MG63 (cell line): ENCODE measurements around the gene MBD4. TPM values are rescaled to one million over a fixed set of nuclear protein-coding genes. Genes with fewer than 3 reads are reported as not detected.
"Not testable (repeated sequence)": the region's sequence is repeated elsewhere in the genome, so short reads cannot be mapped to it uniquely, and the experiment has no call there.

Source experiments
- DNase-seq: peaks from one replicate; pipeline ENCODE4 v3.0.0-alpha.2; 2020
- H3K27me3 ChIP-seq: fragments of 250-450 bp; sonication (Bioruptor Pico); 2 replicates; pipeline ENCODE4 v1.5.1; 2020; ENCODE audit warnings: mild to moderate bottlenecking, moderate library complexity
- H3K36me3 ChIP-seq: fragments of 250-450 bp; sonication (Bioruptor Pico); 2 replicates; pipeline ENCODE4 v1.5.1; 2020; ENCODE audit warnings: mild to moderate bottlenecking, moderate library complexity
- H3K4me3 ChIP-seq: fragments of 250-450 bp; sonication (Bioruptor Pico); 2 replicates; pipeline ENCODE4 v1.5.1; 2020; ENCODE audit warnings: mild to moderate bottlenecking, moderate library complexity
- H3K9me3 ChIP-seq: fragments of 250-450 bp; sonication (Bioruptor Pico); 2 replicates; pipeline ENCODE4 v1.5.1; 2020; ENCODE audit warnings: mild to moderate bottlenecking, moderate library complexity
- total RNA-seq: library from RNA; depleted of rRNA; stranded (reverse); fragments of >200 nt; shearing (Covaris generic); gene quantifications from 2 replicates; pipeline ENCODE4 v1.2.3, GENCODE V29; 2014; ENCODE audit warnings: low replicate concordance

Gene MBD4
- total RNA-seq, 1 experiment from 2014 or later: 17.2 TPM

DNA sequence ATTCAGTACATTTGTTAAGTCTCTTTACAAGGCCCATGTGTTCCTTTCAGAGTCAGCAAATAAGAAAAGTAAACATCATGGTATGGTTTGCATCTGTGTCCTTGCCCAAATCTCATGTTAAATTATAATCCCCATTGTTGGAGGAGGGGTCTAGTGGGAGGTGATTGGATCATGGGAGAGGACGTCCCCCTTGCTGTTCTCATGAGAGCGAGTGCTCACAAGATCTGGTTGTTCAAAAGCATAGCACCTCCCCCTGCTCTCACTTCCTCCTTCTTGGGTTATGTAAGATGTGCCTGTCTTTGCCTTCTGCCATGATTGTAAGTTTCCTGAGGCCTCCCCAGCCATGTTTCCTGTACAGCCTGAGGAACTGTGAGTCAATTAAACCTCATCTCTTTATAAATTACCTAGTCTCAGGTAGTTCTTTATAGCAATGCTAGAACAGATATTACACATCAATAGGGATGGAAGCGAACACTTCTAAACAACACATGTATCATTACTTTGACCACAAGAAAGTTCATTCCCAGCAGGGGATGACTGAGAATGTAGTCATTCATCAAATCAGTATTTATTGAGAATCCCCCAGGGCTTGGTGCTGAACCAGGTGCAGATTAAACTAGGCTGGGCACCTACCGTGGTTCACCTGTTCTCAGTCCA is 15.4 kb downstream of the MBD4 start:
- peaks cover 2% of the 10 kb centered on the region; the same call in 1 of the 2 replicates for H3K9me3 ChIP-seq

DNA sequence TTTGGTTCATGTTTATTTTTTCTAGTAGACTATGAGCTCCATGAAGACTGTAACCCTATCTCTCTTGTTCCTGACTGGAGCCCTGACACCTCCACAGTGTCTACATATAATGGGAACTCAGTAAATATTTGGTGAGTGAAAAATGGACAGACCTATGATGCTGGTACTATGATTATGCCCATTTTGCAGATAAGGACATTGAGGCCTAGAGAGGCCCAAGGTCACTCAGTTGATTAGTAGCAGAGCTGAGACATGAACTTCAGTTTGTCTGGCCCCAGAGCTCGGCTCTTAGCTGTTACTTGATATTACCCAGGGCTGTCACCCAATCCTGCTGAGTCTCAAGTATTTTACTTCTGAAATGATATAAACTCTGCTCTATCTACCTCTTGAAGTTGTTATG is 16.9 kb downstream of the MBD4 start:
- no peak overlapping the region for H3K4me3 ChIP-seq
- H3K27me3 ChIP-seq: no peaks in the 10 kb centered on the region
- no peaks in the 10 kb centered on the region for H3K36me3 ChIP-seq
- DNase-seq: no peak
- peaks cover 2% of the 10 kb centered on the region; the same call in 1 of the 2 replicates for H3K9me3 ChIP-seq

More for the DNA sequence above, 15.4 kb downstream of the MBD4 start:
- H3K4me3 ChIP-seq: no peak overlapping the region
- H3K36me3 ChIP-seq: no peaks in the 10 kb centered on the region
- no peaks in the 10 kb centered on the region for H3K27me3 ChIP-seq
- DNase-seq: no peak

DNA sequence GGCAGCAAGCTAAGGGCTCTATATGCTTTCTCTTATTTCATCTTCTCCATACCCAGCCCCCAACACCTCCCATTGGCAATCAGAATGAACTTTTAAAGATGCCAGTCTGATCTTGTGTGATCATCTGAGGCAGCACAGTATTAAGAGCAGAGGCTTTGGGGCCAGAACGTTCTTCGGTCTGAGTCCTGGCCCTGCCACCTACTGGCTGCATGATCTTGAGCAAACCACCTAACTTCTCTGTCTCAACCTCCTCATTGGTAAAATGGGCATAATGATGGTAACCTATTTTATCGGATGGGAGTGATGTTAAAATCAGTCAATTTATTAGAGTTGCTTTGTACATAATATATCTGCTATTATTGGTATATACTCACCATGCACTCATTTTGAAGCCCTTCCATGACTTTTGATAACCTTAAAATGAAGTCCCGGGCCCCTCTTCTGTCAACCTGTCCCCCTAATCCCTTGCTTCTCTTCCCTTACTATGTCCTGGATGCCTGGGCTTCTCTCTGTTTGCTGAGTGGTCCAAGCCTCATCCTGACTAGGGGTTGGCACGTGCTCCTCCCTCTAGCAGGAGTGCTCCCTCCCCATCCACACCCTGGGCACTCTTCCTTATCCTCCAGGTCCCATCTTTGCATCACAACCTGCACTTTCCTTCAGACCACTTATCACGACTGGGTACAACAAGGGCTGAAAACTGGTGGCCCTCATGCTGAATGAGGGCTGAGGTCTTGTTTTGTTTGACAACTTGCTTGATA is 17.6 kb downstream of the MBD4 start:
- H3K4me3 ChIP-seq: no peak overlapping the region
- H3K9me3 ChIP-seq: peaks cover 2% of the 10 kb centered on the region; the same call in 1 of the 2 replicates
- no peak for DNase-seq
- no peaks in the 10 kb centered on the region for H3K27me3 ChIP-seq
- H3K36me3 ChIP-seq: no peaks in the 10 kb centered on the region

DNA sequence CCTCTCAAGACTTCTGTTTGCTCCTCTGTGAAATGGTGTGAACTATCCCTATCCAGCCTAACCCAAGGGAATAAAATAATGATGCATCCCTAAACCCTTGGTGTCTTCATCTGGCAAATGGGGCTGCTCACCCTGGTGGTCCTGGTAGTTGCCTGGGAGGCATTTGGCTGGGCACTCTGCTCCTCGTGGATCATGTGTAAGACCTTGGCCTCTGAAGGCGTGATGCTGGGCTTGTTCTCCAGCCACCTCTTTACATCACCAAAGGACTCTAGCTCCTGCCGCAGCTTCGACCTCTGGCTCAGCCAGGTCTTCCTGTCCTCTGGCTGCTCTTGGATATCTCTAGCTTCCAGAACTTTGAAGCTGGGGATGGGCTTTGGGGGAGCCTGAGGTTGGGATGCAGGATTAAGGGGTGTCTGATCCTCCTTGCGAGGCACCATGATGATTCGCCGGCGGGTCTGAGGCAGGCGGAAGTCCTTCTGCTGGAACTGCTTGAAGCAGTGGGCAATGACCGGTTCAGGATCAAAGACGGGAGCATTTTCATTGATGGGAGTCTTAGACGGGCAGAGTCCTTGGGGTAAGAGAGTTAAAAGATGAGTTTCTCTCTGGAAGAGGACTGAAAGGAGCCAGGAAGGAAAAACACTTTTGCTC is 18.4 kb downstream of the MBD4 start:
- Histone ChIP-seq H3K9me3 (peaks cover 2% of the 10 kb centered on the region; the same call in 1 of the 2 replicates), H3K4me3 (no peak overlapping the region), H3K27me3 (no peaks in the 10 kb centered on the region), H3K36me3 (no peaks in the 10 kb centered on the region)
- no peak for DNase-seq

DNA sequence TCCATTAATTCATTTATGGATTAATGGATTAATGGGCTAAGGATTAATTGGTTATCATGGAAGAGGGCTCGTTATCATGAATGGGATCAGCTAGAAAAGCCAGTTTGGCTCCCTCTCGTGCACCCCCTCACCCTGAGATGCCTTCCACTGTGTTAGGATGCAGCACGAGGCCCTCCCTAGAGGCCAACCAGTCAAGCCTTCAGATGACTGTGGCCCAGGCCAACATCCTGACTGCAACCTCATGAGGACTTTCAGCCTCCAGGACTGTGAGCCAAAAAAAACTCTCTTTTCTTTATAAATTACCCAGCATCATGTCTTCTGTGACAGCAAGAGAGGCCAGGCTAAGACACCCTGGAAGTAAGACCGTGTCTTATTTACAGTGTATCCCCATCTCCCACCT is 20.3 kb downstream of the MBD4 start:
- H3K4me3 ChIP-seq: no peak overlapping the region
- no peaks in the 10 kb centered on the region for H3K27me3 ChIP-seq

DNA sequence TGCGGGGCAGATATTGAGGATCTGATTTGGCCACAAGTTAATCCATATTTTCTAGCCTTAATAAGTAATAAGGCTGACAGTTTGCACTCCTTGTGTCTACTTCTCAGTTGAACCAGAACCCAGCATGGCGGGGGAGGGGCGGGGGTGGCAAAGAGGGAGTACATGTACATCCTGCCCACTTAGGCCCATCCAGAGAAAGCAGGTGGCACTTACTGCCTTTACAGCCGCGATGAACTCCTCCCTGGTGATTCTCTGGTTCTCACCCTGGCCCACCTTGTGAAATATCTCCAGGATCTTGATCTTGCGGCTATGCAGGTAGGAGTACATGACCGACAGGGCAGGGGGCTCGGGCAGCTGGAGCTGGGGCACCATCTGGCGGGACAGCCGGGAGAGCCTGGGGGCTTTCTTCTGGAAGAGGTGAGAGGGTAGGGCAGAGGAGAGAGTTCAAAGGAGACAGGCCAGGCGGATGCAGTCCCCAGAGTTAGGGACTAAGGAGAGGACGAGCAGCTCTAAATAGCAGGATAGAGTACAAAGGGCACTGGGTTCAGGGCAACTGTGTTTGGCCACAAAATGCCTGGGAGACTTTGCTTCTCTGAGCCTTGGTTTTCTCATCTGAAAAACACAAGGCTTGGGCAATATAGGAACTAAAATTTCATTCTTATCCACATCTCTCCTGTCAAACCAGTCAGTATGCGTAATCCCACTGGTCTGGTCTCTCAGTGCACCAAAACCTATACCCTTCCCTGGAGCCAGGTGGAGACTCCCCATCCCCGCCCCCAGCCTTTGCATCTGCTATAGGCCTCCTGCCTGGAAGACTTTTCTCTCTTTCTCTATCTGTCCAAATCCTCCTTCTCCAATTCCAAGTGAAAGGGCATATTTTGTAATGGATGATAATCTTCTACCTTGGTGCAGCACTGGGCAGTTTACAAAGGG is 21.4 kb downstream of the MBD4 start:
- no peaks in the 10 kb centered on the region for H3K27me3 ChIP-seq
- H3K4me3 ChIP-seq: no peak overlapping the region
- peaks cover 2% of the 10 kb centered on the region; the same call in 1 of the 2 replicates for H3K9me3 ChIP-seq
- DNase-seq: no peak
- no peaks in the 10 kb centered on the region for H3K36me3 ChIP-seq

More for the DNA sequence above, 20.3 kb downstream of the MBD4 start:
- H3K9me3 ChIP-seq: peaks cover 2% of the 10 kb centered on the region; the same call in 1 of the 2 replicates
- no peak for DNase-seq
- H3K36me3 ChIP-seq: no peaks in the 10 kb centered on the region

DNA sequence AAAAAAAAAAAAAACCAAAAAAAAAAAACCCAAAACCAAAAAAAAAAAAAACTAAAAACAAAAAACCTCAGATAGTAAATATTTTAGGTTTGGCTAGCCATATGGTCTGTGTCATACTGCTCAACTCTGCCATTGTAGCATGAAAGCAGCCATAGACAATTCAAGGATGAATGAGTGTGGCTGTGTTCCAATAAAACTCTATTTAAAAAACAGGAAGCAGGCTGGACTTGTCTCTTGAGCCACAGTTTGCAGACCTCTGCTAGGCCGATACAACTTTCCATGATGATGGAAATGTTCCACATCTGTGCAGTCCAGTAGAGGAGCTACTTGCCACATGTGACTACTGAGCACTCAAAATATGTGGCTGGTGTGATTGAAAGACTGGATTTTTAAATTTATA is 22.4 kb downstream of the MBD4 start:
- H3K9me3 ChIP-seq: peaks cover 2% of the 10 kb centered on the region; the same call in 1 of the 2 replicates
- DNase-seq: no peak
- H3K36me3 ChIP-seq: no peaks in the 10 kb centered on the region
- no peaks in the 10 kb centered on the region for H3K27me3 ChIP-seq
- H3K4me3 ChIP-seq: no peak overlapping the region

DNA sequence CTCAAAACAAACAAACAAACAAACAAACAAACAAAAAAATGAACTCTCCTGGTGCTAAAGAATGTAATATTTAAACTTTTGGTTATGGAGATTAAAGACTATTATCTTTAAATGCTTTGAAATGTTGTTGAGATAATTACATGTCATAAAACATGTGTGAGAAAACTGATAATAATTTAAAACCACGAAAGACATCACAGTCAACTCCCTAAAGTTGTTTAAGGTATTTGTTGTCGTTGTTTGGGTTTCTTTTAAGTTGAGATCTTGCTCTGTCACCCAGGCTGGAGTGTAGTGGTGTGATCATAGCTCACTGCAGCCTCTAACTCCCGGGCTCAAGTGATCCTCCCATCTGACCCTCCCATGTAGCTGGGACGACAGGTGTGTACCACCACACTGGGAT is 23.3 kb downstream of the MBD4 start:
- Histone ChIP-seq H3K4me3 (no peak overlapping the region), H3K36me3 (no peaks in the 10 kb centered on the region), H3K9me3 (peaks cover 2% of the 10 kb centered on the region; the same call in 1 of the 2 replicates), H3K27me3 (no peaks in the 10 kb centered on the region)
- no peak for DNase-seq

DNA sequence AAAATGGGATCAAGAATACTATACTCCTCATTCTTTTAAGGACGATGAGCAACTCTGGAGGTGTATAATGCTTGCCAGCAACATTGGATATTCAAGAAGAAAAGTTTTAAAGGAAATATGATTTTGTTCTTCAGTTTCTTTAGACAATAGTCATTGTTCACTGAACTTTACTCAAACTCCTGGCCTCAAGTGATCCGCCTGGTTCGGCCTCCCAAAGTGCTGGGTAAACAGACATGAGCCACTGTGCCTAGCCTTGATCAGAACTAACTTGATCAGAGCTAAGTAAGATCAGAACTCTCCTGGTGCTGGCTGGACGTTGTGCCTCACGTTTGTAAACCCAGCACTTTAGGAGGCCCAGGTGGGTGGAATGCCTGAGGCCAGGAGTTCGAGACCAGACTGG is 23.9 kb downstream of the MBD4 start:
- no peak overlapping the region for H3K4me3 ChIP-seq
- DNase-seq: no peak
- H3K27me3 ChIP-seq: no peaks in the 10 kb centered on the region
- no peaks in the 10 kb centered on the region for H3K36me3 ChIP-seq
- peaks cover 2% of the 10 kb centered on the region; the same call in 1 of the 2 replicates for H3K9me3 ChIP-seq

DNA sequence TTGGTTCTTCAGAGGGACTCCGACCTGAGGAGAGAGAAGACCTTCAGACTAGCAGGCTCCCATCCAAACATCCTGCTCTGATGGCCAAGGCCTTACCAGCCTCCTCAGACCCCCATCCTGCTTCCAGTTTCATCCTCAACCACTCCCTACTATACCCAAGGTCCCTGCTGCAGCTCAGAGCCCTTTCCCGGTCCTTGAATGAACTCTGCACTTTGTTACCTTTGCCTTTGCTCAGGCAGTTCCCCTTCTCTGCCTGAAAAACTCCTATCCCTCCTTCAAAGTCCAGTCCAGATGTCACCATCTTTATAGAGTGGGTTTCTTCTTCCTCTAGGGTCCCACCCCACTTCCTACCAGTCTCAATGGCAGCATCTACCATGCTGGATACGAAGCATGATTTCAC is 24.4 kb downstream of the MBD4 start:
- no peak overlapping the region for H3K4me3 ChIP-seq
- H3K9me3 ChIP-seq: no peaks in the 10 kb centered on the region
- H3K36me3 ChIP-seq: no peaks in the 10 kb centered on the region
- no peaks in the 10 kb centered on the region for H3K27me3 ChIP-seq
- DNase-seq: no peak

DNA sequence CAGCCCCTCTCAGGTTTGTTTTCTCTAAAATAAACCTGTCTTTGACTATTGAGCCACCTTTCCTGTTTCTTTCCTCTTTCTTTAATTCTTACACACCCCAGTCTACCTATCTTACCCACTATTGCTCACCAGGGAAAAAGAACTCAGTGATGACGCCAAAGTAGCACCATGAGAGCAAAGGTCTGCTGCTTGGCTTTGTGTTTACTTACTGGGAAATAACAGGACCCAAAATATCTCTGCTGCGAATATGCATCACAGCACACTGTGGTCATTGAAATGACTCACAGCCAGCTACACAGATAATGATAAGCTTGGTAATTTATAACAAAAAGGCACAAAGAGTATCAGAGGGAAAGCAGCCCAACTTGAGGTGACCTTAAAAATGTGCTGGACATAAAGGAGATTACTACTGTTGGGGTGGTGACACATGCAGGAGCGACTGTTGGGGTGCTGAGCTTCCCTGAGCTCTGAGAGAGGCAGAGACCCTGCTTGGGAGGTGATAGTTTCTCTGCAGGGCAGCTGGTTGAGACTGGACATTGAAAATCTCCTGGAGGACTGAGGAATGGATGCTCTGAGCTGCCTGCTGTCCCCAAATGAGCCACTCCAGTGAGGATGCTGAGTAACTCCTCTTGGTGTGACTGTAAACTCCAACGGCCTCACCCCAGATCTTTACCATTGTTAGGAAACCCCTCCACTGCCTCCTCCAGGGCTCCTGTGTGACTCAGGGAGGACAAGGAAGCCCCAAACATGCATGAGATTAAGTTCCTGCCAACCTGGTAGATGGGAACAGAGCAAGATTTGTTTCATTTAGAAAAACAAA is 25.9 kb downstream of the MBD4 start:
- no peak overlapping the region for H3K4me3 ChIP-seq
- H3K9me3 ChIP-seq: no peaks in the 10 kb centered on the region
- peak; percentile 27 for DNase-seq

DNA sequence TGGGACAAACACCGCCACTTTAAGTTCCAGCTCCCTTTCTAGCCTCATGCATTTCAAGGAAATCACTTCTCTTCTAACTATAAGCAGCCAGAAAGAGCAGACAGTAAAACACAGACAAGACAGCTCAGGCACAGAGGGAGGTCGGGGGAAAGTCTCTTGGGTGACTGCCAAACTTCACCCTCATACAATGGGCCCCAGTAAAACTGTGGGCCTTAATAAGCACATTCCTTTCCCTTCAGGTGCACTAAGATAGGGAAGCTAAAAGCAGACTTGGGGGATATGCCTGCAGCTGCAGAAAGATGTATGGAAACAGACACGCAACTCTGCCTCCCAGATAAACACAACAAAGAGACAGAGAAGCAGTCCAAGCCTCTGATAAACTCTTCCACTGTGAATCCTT is 26.5 kb downstream of the MBD4 start:
- H3K27me3 ChIP-seq, H3K9me3 ChIP-seq, DNase-seq, H3K36me3 ChIP-seq, H3K4me3 ChIP-seq: not testable (repeated sequence)

More for the DNA sequence above, 25.9 kb downstream of the MBD4 start:
- Histone ChIP-seq H3K27me3 (no peaks in the 10 kb centered on the region), H3K36me3 (no peaks in the 10 kb centered on the region)

DNA sequence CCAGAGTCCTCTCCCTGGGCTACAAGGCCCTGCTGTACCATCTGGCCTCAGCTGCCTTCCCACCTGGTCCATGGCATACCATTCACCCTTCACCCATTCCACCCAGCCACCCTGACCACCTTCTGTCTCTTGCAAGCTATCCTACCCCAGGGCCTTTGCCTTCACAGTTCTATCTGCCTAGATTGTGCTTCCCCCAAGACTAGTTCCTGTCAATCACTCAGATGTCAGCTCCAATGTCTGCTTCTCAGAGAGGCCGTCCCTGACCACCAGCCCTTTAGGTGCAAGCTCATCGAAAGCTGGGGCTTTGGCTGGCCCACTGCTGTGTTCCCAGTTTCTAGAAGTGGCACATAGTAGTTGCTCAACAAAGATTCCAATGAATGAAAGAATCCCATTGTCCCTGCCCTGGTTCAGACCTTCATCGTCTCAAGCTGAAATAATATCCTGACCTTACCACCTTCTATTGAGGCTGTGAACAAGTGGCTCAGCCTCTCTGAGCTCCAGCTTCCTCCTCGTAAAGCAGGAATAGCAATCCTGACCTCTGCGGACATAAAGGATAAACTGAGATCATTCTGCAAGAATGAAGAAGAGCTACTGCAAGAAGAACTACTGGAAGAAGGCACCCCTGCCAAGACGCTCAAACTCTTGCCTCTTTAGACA is 27.1 kb downstream of the MBD4 start:
- no peak for DNase-seq
- Histone ChIP-seq H3K36me3 (no peaks in the 10 kb centered on the region), H3K9me3 (no peaks in the 10 kb centered on the region), H3K27me3 (no peaks in the 10 kb centered on the region), H3K4me3 (no peak overlapping the region)

DNA sequence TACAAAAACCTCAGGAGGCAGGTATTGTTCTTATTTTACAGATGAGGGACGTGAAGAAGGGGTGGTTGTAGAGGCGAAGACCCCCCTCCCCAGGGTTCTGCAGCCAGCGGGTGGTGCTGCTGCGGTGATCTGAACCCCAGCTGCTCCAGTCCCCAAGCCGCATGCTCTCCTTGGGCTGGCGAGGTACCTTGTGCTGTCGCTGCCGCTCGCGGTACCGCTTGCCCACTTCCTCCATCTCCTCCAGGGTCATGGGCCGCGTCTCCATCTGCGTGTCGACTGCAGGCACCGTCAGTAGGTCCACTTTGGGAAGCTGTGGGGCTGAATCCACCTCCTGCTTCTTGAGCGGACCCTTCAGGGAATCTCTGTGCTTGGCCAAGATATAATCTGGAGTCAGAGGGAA is 28.8 kb downstream of the MBD4 start:
- DNase-seq: no peak
- Histone ChIP-seq H3K36me3 (no peaks in the 10 kb centered on the region), H3K4me3 (no peak overlapping the region), H3K9me3 (no peaks in the 10 kb centered on the region), H3K27me3 (no peaks in the 10 kb centered on the region)

DNA sequence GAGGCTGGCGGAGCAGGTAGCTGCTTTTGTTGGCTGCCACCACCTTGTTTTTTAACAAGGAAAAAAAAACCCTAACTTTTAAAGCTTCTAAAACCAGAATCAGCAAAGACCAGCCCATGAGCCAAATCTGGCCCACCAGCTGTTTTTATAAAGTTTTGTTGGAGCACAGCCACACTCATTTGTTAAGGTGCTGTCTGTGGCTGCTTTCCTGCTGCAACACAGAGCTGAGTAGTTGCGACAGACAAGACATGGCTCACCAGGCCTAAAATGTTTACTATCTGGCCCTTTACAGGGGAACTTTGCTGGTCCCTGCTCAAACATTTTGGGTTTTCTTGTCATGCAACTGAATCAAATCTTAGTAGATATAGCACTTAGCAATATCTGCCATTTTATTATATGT is 30.2 kb downstream of the MBD4 start:
- Histone ChIP-seq H3K4me3 (no peak overlapping the region), H3K9me3 (no peaks in the 10 kb centered on the region), H3K36me3 (no peaks in the 10 kb centered on the region), H3K27me3 (no peaks in the 10 kb centered on the region)
- DNase-seq: no peak
